ENCODE measurements around the gene RTL10. TPM values are rescaled to one million over a fixed set of nuclear protein-coding genes. Genes with fewer than 3 reads are reported as not detected.

RTL10 gene
- total and polyA plus RNA-seq, 2 of the 8 experiments (the other 6 are each of a cell fraction or from before 2014, with no cell fraction given), result 11.5 to 18.8 TPM

DNA sequence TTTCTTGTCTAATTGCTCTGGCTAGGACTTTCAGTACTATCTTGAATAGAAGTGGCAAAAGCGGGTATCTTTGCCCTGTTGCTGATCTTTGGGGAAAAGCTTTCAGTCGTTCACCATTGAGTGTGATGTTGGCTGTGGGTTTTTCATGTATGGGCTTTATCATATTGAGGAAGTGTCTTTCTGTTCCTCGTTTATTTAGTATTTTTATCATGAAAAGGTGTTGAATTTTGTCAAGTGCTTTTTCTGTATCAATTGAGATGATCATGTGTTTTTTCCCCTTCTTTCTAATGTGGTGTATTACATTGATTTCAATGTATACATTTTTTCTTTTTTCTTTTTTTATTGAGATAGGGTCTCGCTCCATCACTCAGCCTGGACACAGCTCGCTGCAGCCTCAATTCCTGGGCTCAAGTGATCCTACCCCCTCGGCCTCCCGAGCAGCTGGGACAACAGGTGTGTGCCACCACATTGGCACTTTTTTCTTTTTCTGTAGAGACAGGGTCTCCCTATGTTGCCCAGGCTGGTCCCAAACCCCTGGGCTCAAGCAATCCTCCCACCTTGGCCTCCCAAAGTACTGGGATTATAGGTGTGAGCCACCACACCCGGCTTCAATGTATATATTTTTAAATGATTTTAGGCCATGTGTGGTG, 5.3 kb upstream of the RTL10 start:
- H4K5ac ChIP-seq (ENCODE audit: insufficient read length, low read depth, low read length), result no peak overlapping the region
- H2BK12ac ChIP-seq (ENCODE audit: low read depth, low read length), result no peak overlapping the region
- H3K4me3 ChIP-seq (ENCODE audit: extremely low read depth in 1 of 4, insufficient read depth in 2 of 4, low read depth in 3 of 4, low read length in 4 of 4), result no peak overlapping the region
- no peak overlapping the region for H3K56ac ChIP-seq (replicated peaks; ENCODE audit: insufficient read length, low read depth, low read length)
- peaks cover 2% of the 10 kb centered on the region; the same call in 1 of the 2 replicates for H3K79me1 ChIP-seq (ENCODE audit: low read depth, low read length)
- FAIRE-seq, result no peak
- H2BK5ac ChIP-seq (ENCODE audit: low read depth, low read length), result no peak overlapping the region
- no peak overlapping the region for H3K27ac ChIP-seq (ENCODE audit: low read depth, low read length)
- H3K79me2 ChIP-seq (ENCODE audit: control insufficient read depth in 1 of 2, insufficient read depth in 2 of 2, low read length in 2 of 2), result peaks cover 0 to 4% of the 10 kb centered on the region in 2 experiments; a peak in 1 of 4 replicates
- H3K23me2 ChIP-seq (ENCODE audit: low read depth, low read length), result peaks cover 8% of the 10 kb centered on the region; the same call in 1 of the 2 replicates
- H3K36me3 ChIP-seq (ENCODE audit: control insufficient read depth in 2 of 4, insufficient read depth in 4 of 4, low read length in 3 of 4), result no peaks in the 10 kb centered on the region
- H3K4me1 ChIP-seq (replicated peaks in 1 of 4; ENCODE audit: control insufficient read depth in 3 of 4, insufficient read depth in 4 of 4, low read length in 3 of 4), result peaks cover 0 to 8% (median 4%) of the 10 kb centered on the region in 4 experiments; a peak in 5 of 7 replicates
- no peak overlapping the region for H2BK15ac ChIP-seq (ENCODE audit: low read length)
- no peak overlapping the region for H3K14ac ChIP-seq (ENCODE audit: insufficient read length)
- TF ChIP-seq, protein P1, sequence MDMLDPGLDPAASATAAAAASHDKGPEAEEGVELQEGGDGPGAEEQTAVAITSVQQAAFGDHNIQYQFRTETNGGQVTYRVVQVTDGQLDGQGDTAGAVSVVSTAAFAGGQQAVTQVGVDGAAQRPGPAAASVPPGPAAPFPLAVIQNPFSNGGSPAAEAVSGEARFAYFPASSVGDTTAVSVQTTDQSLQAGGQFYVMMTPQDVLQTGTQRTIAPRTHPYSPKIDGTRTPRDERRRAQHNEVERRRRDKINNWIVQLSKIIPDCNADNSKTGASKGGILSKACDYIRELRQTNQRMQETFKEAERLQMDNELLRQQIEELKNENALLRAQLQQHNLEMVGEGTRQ (IDR thresholded peaks at IDR 0.05; ENCODE audit: low read length), result no peak
- TF ChIP-seq BRCA1 (IDR thresholded peaks at IDR 0.05; ENCODE audit: low read depth, low read length), result no peak
- TF ChIP-seq CHD1 (IDR thresholded peaks at IDR 0.05; ENCODE audit: low read depth, low read length), result no peak
- TF ChIP-seq RBBP5 (IDR thresholded peaks at IDR 0.05; ENCODE audit: borderline replicate concordance, low read depth, low read length), result no peak
- TF ChIP-seq NANOG (IDR thresholded peaks at IDR 0.05; ENCODE audit: insufficient read depth, low read depth, low read length, poor library complexity, severe bottlenecking), result no peak
- TF ChIP-seq EGR1 (IDR thresholded peaks at IDR 0.05; ENCODE audit: borderline replicate concordance, low read depth, low read length), result no peak
- TF ChIP-seq KDM4A (IDR thresholded peaks at IDR 0.05; ENCODE audit: low read depth, low read length, severe bottlenecking), result no peak
- no peak for TF ChIP-seq EZH2 (IDR thresholded peaks at IDR 0.05; ENCODE audit: low read depth, low read length, severe bottlenecking)
- no peak for TF ChIP-seq TBP (IDR thresholded peaks at IDR 0.05; ENCODE audit: low read depth, low read length)
- no peak for TF ChIP-seq BCL11A (IDR thresholded peaks at IDR 0.05; ENCODE audit: low read depth in 2 of 2, low read length in 2 of 2)
- no peak for TF ChIP-seq NRF1 (IDR thresholded peaks at IDR 0.05; ENCODE audit: low read depth, low read length)
- H2BK120ac ChIP-seq (replicated peaks; ENCODE audit: low read depth, low read length), result no peak overlapping the region
- no peak overlapping the region for H4K91ac ChIP-seq (replicated peaks; ENCODE audit: insufficient read length, low read length)
- H3K9me3 ChIP-seq (ENCODE audit: insufficient read depth in 2 of 2, low read depth in 1 of 2, low read length in 1 of 2), result no peaks in the 10 kb centered on the region
- H3K18ac ChIP-seq (ENCODE audit: extremely low read depth, low read length), result no peak overlapping the region
- no peak overlapping the region for H3K23ac ChIP-seq (ENCODE audit: insufficient read length)
- WGBS, 2 experiments (ENCODE audit: extremely low coverage in 1 of 2, insufficient coverage in 1 of 2, insufficient read length in 1 of 2, insufficient replicate concordance in 2 of 2, low coverage in 1 of 2, low lambda C conversion rate in 2 of 2, missing lambda C conversion rate in 1 of 2), result 88% methylated on average over 8 of the region's 8 CpGs; no CpG with 5 or more reads in 1 of the 2 experiments
- ChIA-PET POLR2A (ENCODE audit: partially characterized antibody) (no interaction called here), CTCF (ENCODE audit: partially characterized antibody) (interaction anchor here (1.5 kb wide), 1 partner anchor 10 kb away, joined by 4 read pairs; no protein-coding TSS in a partner anchor)
- no peak overlapping the region for H3K9ac ChIP-seq (replicated peaks in 1 of 4; ENCODE audit: extremely low read depth in 1 of 4, low read depth in 3 of 4, low read length in 3 of 4)
- H4K8ac ChIP-seq (ENCODE audit: extremely low read depth, insufficient read depth, low read length), result no peak overlapping the region
- DNase-seq (ENCODE audit: low read depth in 1 of 2, low spot score in 2 of 2), result no peak
- H3K4me2 ChIP-seq (ENCODE audit: insufficient read depth in 1 of 2, low read depth in 2 of 2, low read length in 2 of 2), result no peak overlapping the region
- no peaks in the 10 kb centered on the region for H4K20me1 ChIP-seq (replicated peaks in 1 of 2; ENCODE audit: control insufficient read depth in 1 of 2, insufficient read depth in 2 of 2, low read length in 2 of 2)
- H2AFZ ChIP-seq (ENCODE audit: low read length), result no peak overlapping the region
- H2BK20ac ChIP-seq (ENCODE audit: low read length), result no peak overlapping the region
- H3K27me3 ChIP-seq (replicated peaks in 1 of 4; ENCODE audit: control insufficient read depth in 3 of 4, extremely low read depth in 1 of 4, insufficient read depth in 3 of 4, low read length in 3 of 4), result no peaks in the 10 kb centered on the region
- no peak overlapping the region for H2AK5ac ChIP-seq (ENCODE audit: low read depth, low read length)
- no peak overlapping the region for H3K4ac ChIP-seq (replicated peaks; ENCODE audit: insufficient read length, low read depth, low read length)
